ENCODE results near the gene MYO5C. TPM values are rescaled to one million over a fixed set of nuclear protein-coding genes. Genes with fewer than 3 reads are reported as not detected.

MYO5C gene
- total and polyA plus RNA-seq, 2 donors (not counting 3 experiments of a cell fraction or from before 2014, with no cell fraction given): 7.5 to 19.4 TPM

DNA sequence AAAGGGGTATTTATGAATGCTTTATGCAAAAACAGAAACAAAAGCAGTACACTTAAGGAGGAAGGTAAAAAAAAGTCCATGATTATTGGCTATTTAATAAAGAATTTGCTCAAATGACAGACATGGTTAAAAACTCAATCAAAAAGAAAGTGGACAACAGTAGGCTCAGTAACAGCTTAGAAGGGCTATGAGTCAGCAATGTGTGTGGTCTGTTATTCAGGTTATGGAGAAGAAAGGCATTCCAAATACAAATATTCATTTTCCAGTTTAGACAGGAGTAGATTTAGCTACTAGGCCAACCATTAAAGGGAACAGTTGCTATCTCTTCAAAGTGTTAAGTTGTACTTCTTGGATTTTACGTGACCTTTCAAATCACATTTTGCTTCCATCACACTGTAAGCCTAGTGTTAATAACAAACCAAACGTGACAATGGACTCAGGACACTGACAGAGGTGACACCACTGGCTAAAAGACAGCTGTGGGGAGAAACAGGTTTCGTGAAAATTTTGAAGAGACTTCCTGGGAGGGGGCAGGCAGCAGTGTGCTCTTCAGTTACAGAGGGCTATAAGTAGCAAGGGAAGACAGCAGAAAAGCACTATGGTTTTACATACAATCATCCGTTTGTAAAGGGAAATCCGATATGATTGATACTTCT, 41.7 kb upstream of the MYO5C start:
- Histone ChIP-seq H3K9me1 (replicated peaks; ENCODE audit: control insufficient read depth, extremely low read depth, insufficient read depth, low read length) (no peaks in the 10 kb centered on the region), H3K27me3 (ENCODE audit: control insufficient read depth in 2 of 2, insufficient read depth in 2 of 2, low read length in 2 of 2) (no peaks in the 10 kb centered on the region), H3K4me3 (replicated peaks in 1 of 3; ENCODE audit: insufficient read depth in 1 of 3, low read depth in 1 of 3, low read length in 3 of 3) (no peak overlapping the region), H3K36me3 (ENCODE audit: control insufficient read depth in 2 of 2, extremely low read depth in 1 of 2, insufficient read depth in 2 of 2, low read length in 2 of 2) (peaks cover 0 to 9% of the 10 kb centered on the region in 2 experiments), H3K79me2 (ENCODE audit: control insufficient read depth, insufficient read depth, low read length) (no peaks in the 10 kb centered on the region), H3K4me1 (ENCODE audit: control insufficient read depth, extremely low read depth, insufficient read depth, low read length) (peaks cover 3% of the 10 kb centered on the region), H3K9ac (replicated peaks; ENCODE audit: extremely low read depth, insufficient read depth, low read length) (no peak overlapping the region), H3K9me3 (replicated peaks; ENCODE audit: control insufficient read depth, insufficient read depth, low read length) (no peaks in the 10 kb centered on the region), H2AFZ (ENCODE audit: low read depth, low read length) (no peak overlapping the region), H3K27ac (ENCODE audit: insufficient read depth, low read depth, low read length) (peak overlapping the region; percentile 34), H3K4me2 (ENCODE audit: insufficient read depth, low read length) (no peak overlapping the region), H4K20me1 (replicated peaks; ENCODE audit: control insufficient read depth, extremely low read depth, insufficient read depth, low read length) (no peaks in the 10 kb centered on the region)
- ChIA-PET POLR2A (no interaction called here), CTCF (interaction anchor here (0.5 to 1.9 kb wide), 3 partner anchors 11 to 399 kb away, joined by 3 to 6 read pairs (median 4); no protein-coding TSS in a partner anchor)
- peak; percentile 28 for TF ChIP-seq FOS (IDR thresholded peaks at IDR 0.05; ENCODE audit: borderline replicate concordance, insufficient read depth, low read length)
- TF ChIP-seq JUN (IDR thresholded peaks at IDR 0.05; ENCODE audit: borderline replicate concordance, insufficient read depth, insufficient read length, low read depth): no peak
- DNase-seq (ENCODE audit: low read depth, low spot score) (peak; percentile 39), FAIRE-seq (no peak)
- dilution Hi-C loops (cut with MboI; ENCODE audit: extremely low pct_ligation_motif_present, low sequenced_read_pairs): no loop called here
- intact Hi-C loops (cut with micrococcal nuclease): no loop called here
- BruUV-seq (replicated peaks): no TSS peak

DNA sequence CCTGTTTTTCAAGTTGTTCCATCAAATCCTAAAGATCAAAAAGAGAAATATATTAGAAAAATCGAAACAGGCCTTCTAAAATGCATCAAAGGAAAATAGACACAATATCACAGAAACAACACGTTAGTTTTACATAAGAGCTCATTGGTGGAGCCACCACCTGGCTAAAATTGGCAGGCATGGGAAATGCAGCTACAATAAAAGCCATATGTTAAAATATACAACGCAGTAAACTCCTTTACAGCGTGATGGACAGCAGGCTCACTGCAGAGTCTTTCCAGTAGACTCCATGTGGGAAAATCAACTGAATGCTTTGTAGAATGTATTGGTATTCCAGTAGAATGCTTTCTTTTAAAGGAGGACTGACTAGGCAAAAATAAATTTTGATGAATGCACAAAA, 40.9 kb upstream of the MYO5C start:
- Histone ChIP-seq H3K9me1 (replicated peaks; ENCODE audit: control insufficient read depth, extremely low read depth, insufficient read depth, low read length) (no peaks in the 10 kb centered on the region), H3K4me2 (ENCODE audit: insufficient read depth, low read length) (no peak overlapping the region), H3K27me3 (ENCODE audit: control insufficient read depth in 2 of 2, insufficient read depth in 2 of 2, low read length in 2 of 2) (no peaks in the 10 kb centered on the region), H4K20me1 (replicated peaks; ENCODE audit: control insufficient read depth, extremely low read depth, insufficient read depth, low read length) (no peaks in the 10 kb centered on the region), H3K36me3 (ENCODE audit: control insufficient read depth in 2 of 2, extremely low read depth in 1 of 2, insufficient read depth in 2 of 2, low read length in 2 of 2) (peaks cover 0 to 9% of the 10 kb centered on the region in 2 experiments), H3K9ac (replicated peaks; ENCODE audit: extremely low read depth, insufficient read depth, low read length) (no peak overlapping the region), H3K4me1 (ENCODE audit: control insufficient read depth, extremely low read depth, insufficient read depth, low read length) (peaks cover 6% of the 10 kb centered on the region), H3K27ac (ENCODE audit: insufficient read depth, low read depth, low read length) (no peak overlapping the region), H3K9me3 (replicated peaks; ENCODE audit: control insufficient read depth, insufficient read depth, low read length) (no peaks in the 10 kb centered on the region), H2AFZ (ENCODE audit: low read depth, low read length) (no peak overlapping the region), H3K79me2 (ENCODE audit: control insufficient read depth, insufficient read depth, low read length) (no peaks in the 10 kb centered on the region), H3K4me3 (replicated peaks in 1 of 3; ENCODE audit: insufficient read depth in 1 of 3, low read depth in 1 of 3, low read length in 3 of 3) (no peak overlapping the region)
- dilution Hi-C loops (cut with MboI; ENCODE audit: extremely low pct_ligation_motif_present, low sequenced_read_pairs) (no loop called here), intact Hi-C loops (cut with micrococcal nuclease) (loop anchor here (1.0 kb wide), 1 partner anchor 399 kb away; no protein-coding TSS in a partner anchor)
- TF ChIP-seq JUN (IDR thresholded peaks at IDR 0.05; ENCODE audit: borderline replicate concordance, insufficient read depth, insufficient read length, low read depth) (no peak), EZH2 (IDR thresholded peaks at IDR 0.05; ENCODE audit: borderline replicate concordance, low read depth, low read length, severe bottlenecking) (no peak), GATA2 (IDR thresholded peaks at IDR 0.05; ENCODE audit: insufficient read depth, insufficient read length, low read depth, low read length) (no peak), MYC (IDR thresholded peaks at IDR 0.05; ENCODE audit: low read depth, low read length) (no peak), FOS (IDR thresholded peaks at IDR 0.05; ENCODE audit: borderline replicate concordance, insufficient read depth, low read length) (no peak)
- POLR2A ChIA-PET: interaction anchor here (0.7 kb wide), 1 partner anchor 399 kb away, joined by 6 read pairs; no protein-coding TSS in a partner anchor
- no TSS peak for BruUV-seq (replicated peaks)
- FAIRE-seq (no peak), DNase-seq (ENCODE audit: low read depth, low spot score) (no peak)
- CTCF ChIA-PET: interaction anchor here (0.5 to 1.9 kb wide), 4 partner anchors 11 to 399 kb away, joined by 3 to 6 read pairs (median 4); no protein-coding TSS in a partner anchor
